HG03520 (cell line): ENCODE results near the gene CMIP.
"Not testable (repeated sequence)": the region's sequence is repeated elsewhere in the genome, so short reads cannot be mapped to it uniquely, and the experiment has no call there.

Source experiments
- ATAC-seq: cut with Tn5 transposase; IDR thresholded peaks from one replicate; pipeline ENCODE4 v1.9.1; 2021; ENCODE audit warnings: mild to moderate bottlenecking, moderate library complexity; ENCODE audit not compliant: unreplicated experiment

CMIP gene

GRCh38 chr16:81730090-81731051, 285.8 kb downstream of the CMIP start:
- ATAC-seq: peak; percentile 84

GRCh38 chr16:81731649-81732048, 287.0 kb downstream of the CMIP start:
- ATAC-seq: no peak

- no peak for ATAC-seq
Observed at GRCh38 chr16:81732699-81733098, 288.1 kb downstream of the CMIP start.

GRCh38 chr16:81733295-81733694, 288.7 kb downstream of the CMIP start:
- no peak for ATAC-seq

GRCh38 chr16:81734632-81735434, 290.2 kb downstream of the CMIP start:
- no peak for ATAC-seq

- ATAC-seq: peak; percentile 51
Observed at GRCh38 chr16:81737885-81738536, 293.4 kb downstream of the CMIP start.

- ATAC-seq: no peak
Observed at GRCh38 chr16:81738783-81739496, 294.3 kb downstream of the CMIP start.

GRCh38 chr16:81739503-81739902, 294.9 kb downstream of the CMIP start:
- ATAC-seq: no peak

GRCh38 chr16:81740169-81740568, 295.6 kb downstream of the CMIP start:
- ATAC-seq: peak; percentile 79

- ATAC-seq: not testable (repeated sequence)
Observed at GRCh38 chr16:81741430-81741770, 296.8 kb downstream of the CMIP start.

- ATAC-seq: no peak
Observed at GRCh38 chr16:81744385-81744784, 299.8 kb downstream of the CMIP start.

GRCh38 chr16:81744911-81745310, 300.3 kb downstream of the CMIP start:
- no peak for ATAC-seq

GRCh38 chr16:81745704-81746558, 301.3 kb downstream of the CMIP start:
- peak; percentile 72 for ATAC-seq

GRCh38 chr16:81746566-81746965, 302.0 kb downstream of the CMIP start:
- ATAC-seq: no peak

- no peak for ATAC-seq
Observed at GRCh38 chr16:81748476-81749198, 304.0 kb downstream of the CMIP start.

- peak; percentile 80 for ATAC-seq
Observed at GRCh38 chr16:81752225-81752875, 307.7 kb downstream of the CMIP start.

GRCh38 chr16:81752876-81753227, 308.2 kb downstream of the CMIP start:
- no peak for ATAC-seq

- ATAC-seq: no peak
Observed at GRCh38 chr16:81754858-81755257, 310.2 kb downstream of the CMIP start.
